IMR-90 (cell line): ENCODE measurements around the gene CXADR. TPM values are rescaled to one million over a fixed set of nuclear protein-coding genes. Genes with fewer than 3 reads are reported as not detected.

Experiments
- ATAC-seq: fragments of 200-7000 bp; cut with Tn5 transposase; 2 replicates; pipeline ENCODE4 v1.9.1; 2020; ENCODE audit warnings: low read depth, mild to moderate bottlenecking, moderate library complexity
- BruUV-seq: library from RNA; stranded (reverse); fragments of 400-500 nt; replicated peaks from 2 replicates; lab custom pipeline; 2021; lab: Mats Ljungman, UMichigan
- CTCF ChIA-PET: fragments of 300-600 bp; formaldehyde crosslinking; extraction: SDS; loops from one replicate; lab custom pipeline; 2021; ENCODE audit warnings: antibody characterized with exemption; lab: Yijun Ruan, JAX
- POLR2A ChIA-PET: fragments of 300-600 bp; sonication (Branson Sonifier 250); formaldehyde crosslinking; loops from one replicate; lab custom pipeline; 2022; ENCODE audit warnings: antibody characterized with exemption; ENCODE audit not compliant: unreplicated experiment; lab: Charles Lee
- DNase-seq: peaks from one replicate; pipeline ENCODE4 v3.0.0; 2013
- H2AFZ ChIP-seq: replicated peaks from 2 replicates; pipeline ENCODE3; 2013; ENCODE audit warnings: low read length, mild to moderate bottlenecking; ENCODE audit not compliant: poor library complexity
- H2AK5ac ChIP-seq: 2 replicates; pipeline ENCODE4 v1.6.1; 2013; ENCODE audit warnings: low read depth, low read length, inconsistent platforms
- H2AK9ac ChIP-seq: replicated peaks from 2 replicates; pipeline ENCODE3; 2013; ENCODE audit warnings: mild to moderate bottlenecking, low read depth, low read length, moderate library complexity; ENCODE audit not compliant: poor library complexity
- H2BK120ac ChIP-seq: 2 replicates; pipeline ENCODE4 v1.6.1; 2013; ENCODE audit warnings: low read depth, low read length, inconsistent platforms
- H2BK15ac ChIP-seq: 3 replicates; pipeline ENCODE4 v1.6.1; 2013; ENCODE audit warnings: low read depth, low read length, inconsistent platforms
- H2BK20ac ChIP-seq: 2 replicates; pipeline ENCODE4 v1.6.1; 2013; ENCODE audit warnings: low read depth, mild to moderate bottlenecking, inconsistent platforms, low read length, moderate library complexity
- H2BK5ac ChIP-seq: 2 replicates; pipeline ENCODE4 v1.6.1; 2013; ENCODE audit warnings: mild to moderate bottlenecking, low read depth, low read length, inconsistent platforms; ENCODE audit not compliant: poor library complexity, severe bottlenecking
- H3K14ac ChIP-seq: replicated peaks from 2 replicates; pipeline ENCODE4 v1.6.1; 2013; ENCODE audit warnings: low read depth, low read length, inconsistent platforms
- H3K18ac ChIP-seq: 2 replicates; pipeline ENCODE4 v1.6.1; 2013; ENCODE audit warnings: low read depth, low read length, control low read depth
- H3K23ac ChIP-seq: 2 replicates; pipeline ENCODE4 v1.6.1; 2013; ENCODE audit warnings: low read depth, low read length, inconsistent platforms
- H3K27ac ChIP-seq: 2 replicates; pipeline ENCODE4 v1.5.1; 2013; ENCODE audit warnings: mild to moderate bottlenecking, control low read depth, low read length; ENCODE audit not compliant: insufficient read depth
- H3K27me3 ChIP-seq: 2 replicates; pipeline ENCODE4 v1.6.1; 2013; ENCODE audit warnings: low read length; ENCODE audit not compliant: control insufficient read depth, insufficient read depth
- H3K36me3 ChIP-seq: 2 replicates; pipeline ENCODE4 v1.6.1; 2013; ENCODE audit warnings: low read length, mixed read lengths; ENCODE audit not compliant: control insufficient read depth, insufficient read depth
- H3K4ac ChIP-seq: 2 replicates; pipeline ENCODE4 v1.6.1; 2013; ENCODE audit warnings: low read depth, low read length, inconsistent platforms
- H3K4me1 ChIP-seq: 2 replicates; pipeline ENCODE4 v1.6.1; 2013; ENCODE audit warnings: low read length, mixed read lengths; ENCODE audit not compliant: control insufficient read depth, insufficient read depth
- H3K4me2 ChIP-seq: 2 replicates; pipeline ENCODE4 v1.6.1; 2013; ENCODE audit warnings: low read depth, mild to moderate bottlenecking, control low read depth, low read length, moderate library complexity
- H3K4me3 ChIP-seq: 2 replicates; pipeline ENCODE4 v1.5.1; 2013; ENCODE audit warnings: low read depth, mild to moderate bottlenecking, control low read depth, low read length, moderate library complexity; ENCODE audit not compliant: insufficient read depth
- H3K56ac ChIP-seq: 2 replicates; pipeline ENCODE4 v1.6.1; 2013; ENCODE audit warnings: low read length, inconsistent platforms; ENCODE audit not compliant: insufficient read depth; ENCODE audit errors: extremely low read depth
- H3K79me1 ChIP-seq, 2 experiments: 2 replicates each; pipeline ENCODE4 v1.6.1; 2013; ENCODE audit warnings: low read length in 2 of 2, inconsistent platforms in 1 of 2, low read depth in 1 of 2
- H3K9ac ChIP-seq: 2 replicates; pipeline ENCODE4 v1.6.1; 2013; ENCODE audit warnings: low read depth, low read length, control low read depth
- H3K9me1 ChIP-seq: 2 replicates; pipeline ENCODE4 v1.6.1; 2013; ENCODE audit warnings: low read length, inconsistent platforms; ENCODE audit not compliant: insufficient read depth
- H3K9me3 ChIP-seq: 2 replicates; pipeline ENCODE4 v1.6.1; 2013; ENCODE audit warnings: low read length; ENCODE audit not compliant: control insufficient read depth, insufficient read depth
- H4K20me1 ChIP-seq: 2 replicates; pipeline ENCODE4 v1.6.1; 2013; ENCODE audit warnings: low read length, inconsistent platforms; ENCODE audit not compliant: insufficient read depth
- H4K5ac ChIP-seq: 2 replicates; pipeline ENCODE4 v1.6.1; 2013; ENCODE audit warnings: mild to moderate bottlenecking, low read depth, low read length, control low read depth
- H4K8ac ChIP-seq, 2 experiments: 2 replicates each; pipeline ENCODE4 v1.6.1; 2013; ENCODE audit warnings: low read depth in 2 of 2, low read length in 2 of 2, control low read depth in 1 of 2, inconsistent platforms in 1 of 2
- H4K91ac ChIP-seq: 2 replicates; pipeline ENCODE4 v1.6.1; 2013; ENCODE audit warnings: low read depth, low read length, inconsistent platforms; ENCODE audit not compliant: insufficient read depth
- BHLHE40 ChIP-seq: fragments of 150-350 bp; IDR thresholded peaks from 2 replicates; pipeline ENCODE4 v1.6.1; 2016; ENCODE audit warnings: mild to moderate bottlenecking, low read depth, low read length
- CEBPB ChIP-seq: IDR thresholded peaks from 2 replicates; pipeline ENCODE4 v1.6.1; 2012; ENCODE audit warnings: low read depth, low read length, improper control_type of control experiment
- FOS ChIP-seq: fragments of 150-350 bp; IDR thresholded peaks from 2 replicates; pipeline ENCODE4 v1.6.1; 2016; ENCODE audit warnings: low read depth, low read length
- MAFK ChIP-seq: IDR thresholded peaks from 2 replicates; pipeline ENCODE4 v1.6.1; 2012; ENCODE audit warnings: low read depth, low read length, improper control_type of control experiment
- MAZ ChIP-seq: IDR thresholded peaks from 2 replicates; pipeline ENCODE4 v1.6.1; 2012; ENCODE audit warnings: low read depth, mild to moderate bottlenecking, low read length, improper control_type of control experiment, moderate library complexity, borderline replicate concordance
- MXI1 ChIP-seq: IDR thresholded peaks from 2 replicates; pipeline ENCODE4 v1.6.1; 2012; ENCODE audit warnings: low read depth, mild to moderate bottlenecking, low read length, moderate library complexity, borderline replicate concordance
- NFE2L2 ChIP-seq: fragments of 150-350 bp; IDR thresholded peaks from 2 replicates; pipeline ENCODE4 v1.6.1; 2016; ENCODE audit warnings: low read depth, mild to moderate bottlenecking, low read length
- RAD21 ChIP-seq: IDR thresholded peaks from 2 replicates; pipeline ENCODE4 v1.6.1; 2012; ENCODE audit warnings: low read length, improper control_type of control experiment
- SMC3 ChIP-seq: fragments of 150-350 bp; IDR thresholded peaks from 2 replicates; pipeline ENCODE4 v1.6.1; 2016; ENCODE audit warnings: low read depth, mild to moderate bottlenecking, antibody characterized with exemption, low read length, moderate library complexity
- WGBS, 2 experiments: methylation state at CpG; one replicate each; pipeline versions ENCODE4 v1.1.5 to v1.1.7; 2013; ENCODE audit warnings: missing lambda C conversion rate in 2 of 2; ENCODE audit not compliant: insufficient read length in 1 of 2; ENCODE audit errors: extremely low coverage in 2 of 2; 5-methylcytosine and 5-hydroxymethylcytosine counted together
- dilution Hi-C: fragments of 300-500 bp; cut with HindIII; formaldehyde crosslinking; loops from one replicate; pipeline ENCODE4 v1.14.3; 2018; ENCODE audit warnings: low sequenced_read_pairs; ENCODE audit not compliant: unreplicated experiment
- in situ Hi-C: fragments of 300-500 bp; cut with MboI; formaldehyde crosslinking; loops from 3 replicates; pipeline ENCODE4 v1.14.3; 2019; ENCODE audit warnings: low sequenced_read_pairs, inconsistent platforms, mixed read lengths
- intact Hi-C: fragments of 100-400 bp; cut with micrococcal nuclease; formaldehyde crosslinking; loops from 2 replicates; pipeline ENCODE4 v1.10.0; 2022
- polyA plus RNA-seq, 3 experiments: library from polyadenylated mRNA; depleted of rRNA; stranded (reverse); fragments of >200 nt; gene quantifications; 2 replicates each; pipeline ENCODE4 v1.2.3, GENCODE V29; 2012; ENCODE audit warnings: low replicate concordance in 1 of 3
- total RNA-seq: library from RNA; depleted of rRNA; stranded (reverse); fragments of >200 nt; gene quantifications from 2 replicates; pipeline ENCODE4 v1.2.3, GENCODE V29; 2012
- TF ChIP-seq, protein P1 (sequence below): fragments of 150-350 bp; IDR thresholded peaks from 2 replicates; pipeline ENCODE4 v1.6.1; 2017; ENCODE audit warnings: mild to moderate bottlenecking, antibody characterized with exemption, low read length, low read depth
- TF ChIP-seq, protein P2 (sequence below): conservative IDR thresholded peaks from 2 replicates; pipeline ENCODE4 v1.5.1; 2012; ENCODE audit warnings: mild to moderate bottlenecking, low read depth, low read length, improper control_type of control experiment

Gene CXADR
- total and polyA plus RNA-seq, 2 of the 4 experiments (the other 2 are of a cell fraction): 0.21 to 1.1 TPM

DNA sequence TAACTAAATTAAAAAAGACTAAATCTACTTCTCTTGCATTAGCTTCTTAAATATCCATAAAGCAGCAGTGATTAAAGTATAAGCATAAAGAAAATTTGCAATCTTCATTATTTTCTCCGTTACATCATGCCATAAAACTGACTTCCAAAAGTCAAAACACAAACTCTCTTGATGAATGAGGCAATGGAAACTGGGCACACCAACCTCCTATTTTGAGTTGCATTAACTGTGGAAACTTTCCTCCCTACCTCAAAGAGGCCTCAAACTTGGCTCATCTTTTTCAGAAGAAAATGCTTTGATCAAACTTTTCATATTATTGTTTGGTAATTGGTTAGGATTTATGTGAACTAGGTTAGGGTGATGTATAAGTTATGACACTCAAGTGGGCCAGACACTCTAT lies 104.0 kb downstream of the CXADR start:
- no peak for TF ChIP-seq MAZ
- TF ChIP-seq CEBPB: no peak
- TF ChIP-seq, protein P1, sequence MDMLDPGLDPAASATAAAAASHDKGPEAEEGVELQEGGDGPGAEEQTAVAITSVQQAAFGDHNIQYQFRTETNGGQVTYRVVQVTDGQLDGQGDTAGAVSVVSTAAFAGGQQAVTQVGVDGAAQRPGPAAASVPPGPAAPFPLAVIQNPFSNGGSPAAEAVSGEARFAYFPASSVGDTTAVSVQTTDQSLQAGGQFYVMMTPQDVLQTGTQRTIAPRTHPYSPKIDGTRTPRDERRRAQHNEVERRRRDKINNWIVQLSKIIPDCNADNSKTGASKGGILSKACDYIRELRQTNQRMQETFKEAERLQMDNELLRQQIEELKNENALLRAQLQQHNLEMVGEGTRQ: no peak
- TF ChIP-seq MXI1: no peak
- no peak for TF ChIP-seq MAFK
- TF ChIP-seq BHLHE40: no peak
- TF ChIP-seq, protein P2, sequence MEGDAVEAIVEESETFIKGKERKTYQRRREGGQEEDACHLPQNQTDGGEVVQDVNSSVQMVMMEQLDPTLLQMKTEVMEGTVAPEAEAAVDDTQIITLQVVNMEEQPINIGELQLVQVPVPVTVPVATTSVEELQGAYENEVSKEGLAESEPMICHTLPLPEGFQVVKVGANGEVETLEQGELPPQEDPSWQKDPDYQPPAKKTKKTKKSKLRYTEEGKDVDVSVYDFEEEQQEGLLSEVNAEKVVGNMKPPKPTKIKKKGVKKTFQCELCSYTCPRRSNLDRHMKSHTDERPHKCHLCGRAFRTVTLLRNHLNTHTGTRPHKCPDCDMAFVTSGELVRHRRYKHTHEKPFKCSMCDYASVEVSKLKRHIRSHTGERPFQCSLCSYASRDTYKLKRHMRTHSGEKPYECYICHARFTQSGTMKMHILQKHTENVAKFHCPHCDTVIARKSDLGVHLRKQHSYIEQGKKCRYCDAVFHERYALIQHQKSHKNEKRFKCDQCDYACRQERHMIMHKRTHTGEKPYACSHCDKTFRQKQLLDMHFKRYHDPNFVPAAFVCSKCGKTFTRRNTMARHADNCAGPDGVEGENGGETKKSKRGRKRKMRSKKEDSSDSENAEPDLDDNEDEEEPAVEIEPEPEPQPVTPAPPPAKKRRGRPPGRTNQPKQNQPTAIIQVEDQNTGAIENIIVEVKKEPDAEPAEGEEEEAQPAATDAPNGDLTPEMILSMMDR: no peak
- TF ChIP-seq SMC3: no peak
- no peak for TF ChIP-seq NFE2L2
- TF ChIP-seq FOS: no peak
- no peak for TF ChIP-seq RAD21
- Histone ChIP-seq H3K4me1 (no peaks in the 10 kb centered on the region; the same call in 1 of the 2 replicates), H3K18ac (no peak overlapping the region), H2AK5ac (no peak overlapping the region), H4K5ac (no peak overlapping the region), H3K27me3 (no peaks in the 10 kb centered on the region), H4K91ac (no peak overlapping the region), H2AK9ac (no peak overlapping the region), H3K79me1 (peaks cover 0 to 3% of the 10 kb centered on the region in 2 experiments; a peak in 1 of 4 replicates), H3K9ac (no peak overlapping the region), H4K8ac (no peak overlapping the region), H3K4me2 (no peak overlapping the region), H2BK20ac (no peak overlapping the region), H2AFZ (no peak overlapping the region), H3K4ac (no peak overlapping the region), H3K4me3 (no peak overlapping the region), H3K27ac (no peak overlapping the region), H2BK120ac (no peak overlapping the region), H2BK15ac (no peak overlapping the region), H3K14ac (no peak overlapping the region), H3K9me1 (no peaks in the 10 kb centered on the region; the same call in 1 of the 2 replicates), H4K20me1 (no peaks in the 10 kb centered on the region), H3K23ac (no peak overlapping the region), H3K56ac (no peak overlapping the region), H3K9me3 (no peaks in the 10 kb centered on the region), H3K36me3 (no peaks in the 10 kb centered on the region), H2BK5ac (no peak overlapping the region)
- intact Hi-C loops: loop anchor here (10.0 kb wide), 1 partner anchor 228 kb away; no protein-coding TSS in a partner anchor
- ChIA-PET POLR2A (no interaction called here), CTCF (no interaction called here)
- dilution Hi-C loops: no loop called here
- no TSS peak for BruUV-seq
- in situ Hi-C loops: no loop called here
- ATAC-seq (no peak), DNase-seq (no peak)
- WGBS, 2 experiments: no CpG with 5 or more reads among the region's 1 CpG
